ENCODE measurements around the gene ANKRD53. TPM values are rescaled to one million over a fixed set of nuclear protein-coding genes. Genes with fewer than 3 reads are reported as not detected.
"Not testable (repeated sequence)": the region's sequence is repeated elsewhere in the genome, so short reads cannot be mapped to it uniquely, and the experiment has no call there.

The ANKRD53 gene
- total and polyA plus RNA-seq, 4 donors: 0.88 to 5.0 (median 2.6) TPM

DNA sequence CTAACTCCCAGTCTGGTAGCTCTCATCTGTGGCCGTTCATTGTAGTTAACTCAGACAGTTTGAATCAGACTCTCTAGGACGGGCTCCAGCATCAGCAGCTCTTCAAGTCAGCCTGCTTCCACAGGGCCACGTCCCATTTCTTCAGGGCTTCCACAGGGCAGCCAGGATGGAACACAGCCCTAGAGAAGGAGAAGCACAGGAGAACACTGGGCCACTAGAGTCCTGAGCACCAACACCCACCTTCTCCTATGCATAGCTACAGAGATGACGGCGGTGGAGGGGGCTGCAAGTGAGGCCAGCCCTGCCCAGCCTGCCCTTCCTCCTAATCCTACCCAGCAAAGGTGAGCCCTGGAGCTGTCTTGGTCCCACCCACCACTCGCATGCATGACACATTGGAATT, 26.4 kb downstream of the ANKRD53 start:
- H3K4me1 ChIP-seq (ENCODE audit: control insufficient read depth in 1 of 2, insufficient read depth in 2 of 2, low read length in 2 of 2): no peaks in the 10 kb centered on the region
- H3K4me3 ChIP-seq (ENCODE audit: low read length in 2 of 2): no peak overlapping the region
- H3K27me3 ChIP-seq (ENCODE audit: control insufficient read depth in 1 of 2, insufficient read depth in 2 of 2, low read length in 1 of 2): no peaks in the 10 kb centered on the region
- WGBS, 2 donors: 77 to 82% methylated on average over 6 of the region's 6 CpGs
- DNase-seq: no peak
- intact Hi-C loops (cut with DNase I): loop anchor here in 1 of 2 donors (5.0 kb wide), 1 partner anchor 43 kb away; no protein-coding TSS in a partner anchor
- H3K9me3 ChIP-seq (ENCODE audit: control insufficient read depth, low read length): no peaks in the 10 kb centered on the region
- H3K27ac ChIP-seq (ENCODE audit: low read depth in 1 of 2, low read length in 2 of 2): no peak overlapping the region
- no peaks in the 10 kb centered on the region for H3K36me3 ChIP-seq (ENCODE audit: control insufficient read depth in 1 of 2, insufficient read depth in 2 of 2, low read length in 1 of 2)
- ATAC-seq (ENCODE audit: low FRiP score): no peak

DNA sequence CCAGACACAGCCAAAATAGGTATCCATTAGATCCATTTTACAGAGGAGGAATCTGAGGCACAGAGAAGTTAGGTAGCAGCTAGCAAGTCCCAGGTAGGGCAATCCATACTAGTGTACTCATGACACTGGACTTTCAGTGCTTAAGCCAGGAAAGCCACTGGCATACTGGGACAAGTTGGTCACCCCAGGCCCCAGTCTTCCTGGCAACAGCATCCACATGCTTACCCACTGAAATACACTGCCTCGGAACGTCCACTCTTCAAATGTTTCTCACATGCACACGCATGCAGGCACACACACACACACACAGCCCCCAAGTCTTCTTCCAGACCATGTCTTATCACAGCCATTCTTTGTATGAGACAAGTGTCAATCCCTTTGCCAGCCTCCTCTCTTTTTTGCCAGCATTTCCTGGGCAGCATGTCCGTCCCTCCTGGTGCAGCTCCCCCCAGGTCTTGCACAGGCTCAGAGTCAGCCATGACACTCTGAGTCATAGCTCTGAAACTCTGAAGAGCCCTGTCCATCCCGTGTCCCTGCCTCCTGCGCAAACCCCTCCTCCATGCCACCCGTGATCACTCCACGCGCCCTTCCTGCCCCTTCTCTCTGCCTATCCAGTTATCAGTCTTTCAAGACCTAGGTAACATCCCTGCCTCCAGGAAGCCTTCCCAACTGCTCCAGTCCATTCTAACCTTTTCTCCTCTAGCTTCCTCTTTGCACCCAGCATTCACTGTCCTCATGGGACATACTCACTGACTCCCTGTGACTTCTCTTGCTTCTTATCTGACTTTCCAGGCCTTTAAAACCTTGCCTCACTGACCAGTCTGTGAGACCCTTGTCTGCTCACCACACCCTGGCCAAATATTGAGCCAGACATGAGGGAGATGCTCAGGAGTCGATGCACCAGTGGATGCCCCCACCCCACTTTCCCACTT, 27.1 kb downstream of the ANKRD53 start:
- ATAC-seq (ENCODE audit: low FRiP score) (no peak), DNase-seq (no peak)
- WGBS, 2 donors: 76 to 77% methylated on average over 10 of the region's 10 CpGs
- H3K9me3 ChIP-seq (ENCODE audit: control insufficient read depth, low read length): no peaks in the 10 kb centered on the region
- no peaks in the 10 kb centered on the region for H3K36me3 ChIP-seq (ENCODE audit: control insufficient read depth in 1 of 2, insufficient read depth in 2 of 2, low read length in 1 of 2)
- intact Hi-C loops (cut with DNase I): no loop called here
- H3K27ac ChIP-seq (ENCODE audit: low read depth in 1 of 2, low read length in 2 of 2): no peak overlapping the region
- H3K4me3 ChIP-seq (ENCODE audit: low read length in 2 of 2): no peak overlapping the region
- H3K27me3 ChIP-seq (ENCODE audit: control insufficient read depth in 1 of 2, insufficient read depth in 2 of 2, low read length in 1 of 2): no peaks in the 10 kb centered on the region
- no peaks in the 10 kb centered on the region for H3K4me1 ChIP-seq (ENCODE audit: control insufficient read depth in 1 of 2, insufficient read depth in 2 of 2, low read length in 2 of 2)

- ATAC-seq (ENCODE audit: low FRiP score): no peak
- intact Hi-C loops (cut with DNase I): no loop called here
- 44 to 60% methylated on average over 2 of the region's 2 CpGs for WGBS, 2 donors
Measured at GRCh38 chr2:71006323-71006722, 27.9 kb downstream of the ANKRD53 start.

DNA sequence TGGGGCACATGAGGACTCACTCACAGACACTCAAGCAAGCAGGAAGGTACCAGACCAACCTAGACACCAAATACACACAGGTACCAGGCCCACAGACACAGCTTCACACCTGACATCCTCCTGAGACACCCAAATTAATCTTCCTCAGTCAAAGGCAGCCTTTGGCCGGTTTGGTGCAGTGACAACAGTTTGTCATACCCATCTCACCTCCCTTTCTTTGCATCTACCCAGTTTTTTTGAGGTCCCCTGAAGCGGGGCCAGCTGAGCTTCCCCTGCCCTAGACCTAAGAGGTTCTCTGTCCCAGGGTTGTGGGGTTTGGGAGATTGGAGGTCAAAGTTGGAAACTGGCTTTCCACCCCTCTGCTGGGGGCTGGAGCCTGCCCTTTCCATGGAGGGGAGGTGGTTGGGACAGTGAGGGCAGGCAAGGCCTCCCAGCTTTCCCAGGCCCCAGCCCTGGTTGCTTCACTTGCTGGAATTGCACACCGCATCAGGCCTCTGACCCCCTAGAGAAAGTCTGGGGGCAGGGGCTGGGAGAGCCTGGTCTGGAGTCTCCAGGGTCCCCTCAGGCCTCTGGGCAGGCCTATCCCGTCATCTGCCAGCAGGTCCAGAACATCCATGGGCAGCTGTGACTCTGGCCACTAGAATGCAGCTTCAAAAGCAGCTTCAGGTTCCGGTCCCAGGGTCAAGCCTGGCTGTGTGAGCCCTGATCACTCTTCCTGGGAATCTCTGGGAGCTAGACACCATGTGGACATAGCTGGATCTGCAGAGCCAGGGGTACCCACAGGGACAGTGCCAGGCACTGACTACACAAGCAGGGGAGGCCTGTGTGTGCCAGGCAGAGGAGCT, 28.7 kb downstream of the ANKRD53 start:
- intact Hi-C loops (cut with DNase I): no loop called here
- no peak overlapping the region for H3K27ac ChIP-seq (ENCODE audit: low read depth in 1 of 2, low read length in 2 of 2)
- H3K4me1 ChIP-seq (ENCODE audit: control insufficient read depth in 1 of 2, insufficient read depth in 2 of 2, low read length in 2 of 2): no peaks in the 10 kb centered on the region
- H3K4me3 ChIP-seq (ENCODE audit: low read length in 2 of 2): no peak overlapping the region
- H3K36me3 ChIP-seq (ENCODE audit: control insufficient read depth in 1 of 2, insufficient read depth in 2 of 2, low read length in 1 of 2): no peaks in the 10 kb centered on the region
- no peak for ATAC-seq (ENCODE audit: low FRiP score)
- WGBS, 2 donors: 83 to 89% methylated on average over 5 of the region's 5 CpGs
- H3K27me3 ChIP-seq (ENCODE audit: control insufficient read depth in 1 of 2, insufficient read depth in 2 of 2, low read length in 1 of 2): no peaks in the 10 kb centered on the region
- H3K9me3 ChIP-seq (ENCODE audit: control insufficient read depth, low read length): peaks cover 2% of the 10 kb centered on the region
- no peak for DNase-seq

More at GRCh38 chr2:71006323-71006722, 27.9 kb downstream of the ANKRD53 start:
- no peaks in the 10 kb centered on the region for H3K4me1 ChIP-seq (ENCODE audit: control insufficient read depth in 1 of 2, insufficient read depth in 2 of 2, low read length in 2 of 2)
- H3K27ac ChIP-seq (ENCODE audit: low read depth in 1 of 2, low read length in 2 of 2): no peak overlapping the region
- H3K27me3 ChIP-seq (ENCODE audit: control insufficient read depth in 1 of 2, insufficient read depth in 2 of 2, low read length in 1 of 2): no peaks in the 10 kb centered on the region
- DNase-seq: no peak
- no peaks in the 10 kb centered on the region for H3K9me3 ChIP-seq (ENCODE audit: control insufficient read depth, low read length)
- no peak overlapping the region for H3K4me3 ChIP-seq (ENCODE audit: low read length in 2 of 2)
- no peaks in the 10 kb centered on the region for H3K36me3 ChIP-seq (ENCODE audit: control insufficient read depth in 1 of 2, insufficient read depth in 2 of 2, low read length in 1 of 2)

DNA sequence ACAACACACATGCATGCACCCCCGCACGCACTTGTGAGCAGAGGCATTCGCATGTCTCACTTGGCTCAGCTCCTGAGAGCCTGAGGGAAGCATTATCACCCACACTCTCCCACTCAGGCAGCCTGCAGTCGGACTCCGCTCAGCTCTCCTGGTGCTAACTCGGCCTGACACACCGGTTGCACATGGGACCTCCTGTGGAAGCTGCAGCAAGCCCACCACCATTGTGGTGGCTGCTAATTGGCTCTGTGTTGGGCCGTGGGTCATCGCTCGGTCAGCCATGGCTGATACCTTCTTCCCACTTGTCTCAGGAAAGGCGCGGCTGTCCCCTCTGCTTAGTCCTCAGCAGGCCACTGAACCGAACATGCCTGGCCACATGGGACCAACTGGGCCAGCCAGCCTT, 29.9 kb downstream of the ANKRD53 start:
- H3K36me3 ChIP-seq (ENCODE audit: control insufficient read depth in 1 of 2, insufficient read depth in 2 of 2, low read length in 1 of 2): no peaks in the 10 kb centered on the region
- no peak overlapping the region for H3K27ac ChIP-seq (ENCODE audit: low read depth in 1 of 2, low read length in 2 of 2)
- ATAC-seq (ENCODE audit: low FRiP score): no peak
- H3K9me3 ChIP-seq (ENCODE audit: control insufficient read depth, low read length): peaks cover 2% of the 10 kb centered on the region
- H3K4me3 ChIP-seq (ENCODE audit: low read length in 2 of 2): no peak overlapping the region
- H3K4me1 ChIP-seq (ENCODE audit: control insufficient read depth in 1 of 2, insufficient read depth in 2 of 2, low read length in 2 of 2): no peaks in the 10 kb centered on the region
- intact Hi-C loops (cut with DNase I): no loop called here
- DNase-seq: no peak
- WGBS, 2 donors: 89 to 90% methylated on average over 13 of the region's 13 CpGs
- no peaks in the 10 kb centered on the region for H3K27me3 ChIP-seq (ENCODE audit: control insufficient read depth in 1 of 2, insufficient read depth in 2 of 2, low read length in 1 of 2)

GRCh38 chr2:71011786-71012185, 33.4 kb downstream of the ANKRD53 start:
- H3K4me1 ChIP-seq (ENCODE audit: control insufficient read depth in 1 of 2, insufficient read depth in 2 of 2, low read length in 2 of 2); intact Hi-C loops (cut with DNase I); DNase-seq; H3K36me3 ChIP-seq (ENCODE audit: control insufficient read depth in 1 of 2, insufficient read depth in 2 of 2, low read length in 1 of 2); ATAC-seq (ENCODE audit: low FRiP score); H3K4me3 ChIP-seq (ENCODE audit: low read length in 2 of 2); H3K27me3 ChIP-seq (ENCODE audit: control insufficient read depth in 1 of 2, insufficient read depth in 2 of 2, low read length in 1 of 2); H3K9me3 ChIP-seq (ENCODE audit: control insufficient read depth, low read length); H3K27ac ChIP-seq (ENCODE audit: low read depth in 1 of 2, low read length in 2 of 2): not testable (repeated sequence)
- 24 to 26% methylated on average over 6 of the region's 6 CpGs for WGBS, 2 donors

DNA sequence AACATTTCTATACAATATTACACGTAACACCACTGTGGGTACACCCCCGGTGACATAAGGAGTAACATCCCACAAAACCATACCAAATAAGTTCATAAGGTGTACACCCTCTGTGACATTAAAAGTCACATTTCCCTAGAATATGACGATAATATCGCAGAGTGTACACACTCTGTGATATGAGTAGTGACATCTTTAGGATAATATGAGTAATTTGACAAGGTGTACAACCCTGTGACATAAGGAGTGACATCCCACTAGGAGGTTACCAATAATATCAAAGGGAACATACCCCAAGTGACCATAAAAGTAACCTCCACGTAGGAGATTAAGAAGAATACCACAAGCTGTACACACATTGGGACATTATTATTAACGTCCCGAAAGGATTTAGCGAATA, 40.2 kb downstream of the ANKRD53 start:
- Histone ChIP-seq H3K27me3 (ENCODE audit: control insufficient read depth in 1 of 2, insufficient read depth in 2 of 2, low read length in 1 of 2) (no peaks in the 10 kb centered on the region), H3K36me3 (ENCODE audit: control insufficient read depth in 1 of 2, insufficient read depth in 2 of 2, low read length in 1 of 2) (no peaks in the 10 kb centered on the region), H3K4me3 (ENCODE audit: low read length in 2 of 2) (no peak overlapping the region), H3K9me3 (ENCODE audit: control insufficient read depth, low read length) (no peaks in the 10 kb centered on the region), H3K27ac (ENCODE audit: low read depth in 1 of 2, low read length in 2 of 2) (no peak overlapping the region), H3K4me1 (ENCODE audit: control insufficient read depth in 1 of 2, insufficient read depth in 2 of 2, low read length in 2 of 2) (no peaks in the 10 kb centered on the region)
- intact Hi-C loops (cut with DNase I): no loop called here
- ATAC-seq (ENCODE audit: low FRiP score): no peak
- WGBS, 2 donors: 83 to 86% methylated on average over 8 of the region's 8 CpGs
- no peak for DNase-seq

- DNase-seq; intact Hi-C loops (cut with DNase I); H3K27ac ChIP-seq (ENCODE audit: low read depth in 1 of 2, low read length in 2 of 2); H3K4me3 ChIP-seq (ENCODE audit: low read length in 2 of 2); H3K9me3 ChIP-seq (ENCODE audit: control insufficient read depth, low read length); H3K36me3 ChIP-seq (ENCODE audit: control insufficient read depth in 1 of 2, insufficient read depth in 2 of 2, low read length in 1 of 2); ATAC-seq (ENCODE audit: low FRiP score); H3K4me1 ChIP-seq (ENCODE audit: control insufficient read depth in 1 of 2, insufficient read depth in 2 of 2, low read length in 2 of 2); H3K27me3 ChIP-seq (ENCODE audit: control insufficient read depth in 1 of 2, insufficient read depth in 2 of 2, low read length in 1 of 2): not testable (repeated sequence)
- 85 to 88% methylated on average over 6 of the region's 6 CpGs for WGBS, 2 donors
Measured at GRCh38 chr2:71019989-71020388, 41.6 kb downstream of the ANKRD53 start.

All from aorta (tissue), 5 donors.